ENCODE measurements around the gene HSD11B2.

GRCh38 chr16:67483731-67484525 is 53.0 kb downstream of the HSD11B2 start:
- TF ChIP-seq, protein P1, sequence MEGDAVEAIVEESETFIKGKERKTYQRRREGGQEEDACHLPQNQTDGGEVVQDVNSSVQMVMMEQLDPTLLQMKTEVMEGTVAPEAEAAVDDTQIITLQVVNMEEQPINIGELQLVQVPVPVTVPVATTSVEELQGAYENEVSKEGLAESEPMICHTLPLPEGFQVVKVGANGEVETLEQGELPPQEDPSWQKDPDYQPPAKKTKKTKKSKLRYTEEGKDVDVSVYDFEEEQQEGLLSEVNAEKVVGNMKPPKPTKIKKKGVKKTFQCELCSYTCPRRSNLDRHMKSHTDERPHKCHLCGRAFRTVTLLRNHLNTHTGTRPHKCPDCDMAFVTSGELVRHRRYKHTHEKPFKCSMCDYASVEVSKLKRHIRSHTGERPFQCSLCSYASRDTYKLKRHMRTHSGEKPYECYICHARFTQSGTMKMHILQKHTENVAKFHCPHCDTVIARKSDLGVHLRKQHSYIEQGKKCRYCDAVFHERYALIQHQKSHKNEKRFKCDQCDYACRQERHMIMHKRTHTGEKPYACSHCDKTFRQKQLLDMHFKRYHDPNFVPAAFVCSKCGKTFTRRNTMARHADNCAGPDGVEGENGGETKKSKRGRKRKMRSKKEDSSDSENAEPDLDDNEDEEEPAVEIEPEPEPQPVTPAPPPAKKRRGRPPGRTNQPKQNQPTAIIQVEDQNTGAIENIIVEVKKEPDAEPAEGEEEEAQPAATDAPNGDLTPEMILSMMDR (IDR thresholded peaks at IDR 0.05): no peak
- TF ChIP-seq POLR2A (IDR thresholded peaks at IDR 0.05): no peak
